ENCODE measurements around the gene XIRP1. TPM values are rescaled to one million over a fixed set of nuclear protein-coding genes. Genes with fewer than 3 reads are reported as not detected.
A peak's percentile ranks its signal among the peaks of the same experiment; 100 is the strongest.

Gene XIRP1
- total RNA-seq, 1 donor = under 0.01 TPM

- no peak for TF ChIP-seq CTCF (IDR thresholded peaks at IDR 0.05; ENCODE audit: extremely low read depth, low read depth, low read length)
- no peak overlapping the region for H3K4me2 ChIP-seq (ENCODE audit: insufficient read depth, low read length)
- H3K27me3 ChIP-seq (ENCODE audit: insufficient read depth, low read length) = peaks cover 5% of the 10 kb centered on the region
- H2AFZ ChIP-seq (ENCODE audit: low read length) = no peak overlapping the region
- H3K9me3 ChIP-seq (ENCODE audit: low read depth, low read length) = no peaks in the 10 kb centered on the region
- peaks cover 2% of the 10 kb centered on the region for H4K20me1 ChIP-seq (ENCODE audit: insufficient read depth, low read length)
- H3K4me3 ChIP-seq (ENCODE audit: insufficient read depth, low read length) = no peak overlapping the region
- no peak overlapping the region for H3K27ac ChIP-seq (ENCODE audit: low read depth, low read length)
- H3K79me2 ChIP-seq (ENCODE audit: insufficient read depth, low read length) = no peaks in the 10 kb centered on the region
- no peak for DNase-seq (ENCODE audit: insufficient read length, low spot score, missing footprints)
- H3K4me1 ChIP-seq (ENCODE audit: insufficient read depth, low read length) = peaks cover 10% of the 10 kb centered on the region
- no peaks in the 10 kb centered on the region for H3K36me3 ChIP-seq (ENCODE audit: insufficient read depth, low read length)
Measured at GRCh38 chr3:39191773-39192172, 622 bp downstream of the XIRP1 start.

GRCh38 chr3:39191111-39191510, 1.3 kb downstream of the XIRP1 start:
- Histone ChIP-seq H2AFZ (ENCODE audit: low read length) (no peak overlapping the region), H3K79me2 (ENCODE audit: insufficient read depth, low read length) (no peaks in the 10 kb centered on the region), H3K4me1 (ENCODE audit: insufficient read depth, low read length) (peaks cover 10% of the 10 kb centered on the region), H3K9me3 (ENCODE audit: low read depth, low read length) (no peaks in the 10 kb centered on the region), H3K4me3 (ENCODE audit: insufficient read depth, low read length) (no peak overlapping the region), H3K4me2 (ENCODE audit: insufficient read depth, low read length) (no peak overlapping the region), H3K27ac (ENCODE audit: low read depth, low read length) (no peak overlapping the region), H4K20me1 (ENCODE audit: insufficient read depth, low read length) (peaks cover 2% of the 10 kb centered on the region), H3K27me3 (ENCODE audit: insufficient read depth, low read length) (no peaks in the 10 kb centered on the region), H3K36me3 (ENCODE audit: insufficient read depth, low read length) (no peaks in the 10 kb centered on the region)
- DNase-seq (ENCODE audit: insufficient read length, low spot score, missing footprints) = peak; percentile 62
- no peak for TF ChIP-seq CTCF (IDR thresholded peaks at IDR 0.05; ENCODE audit: extremely low read depth, low read depth, low read length)

- no peak overlapping the region for H3K27ac ChIP-seq (ENCODE audit: low read depth, low read length)
- H2AFZ ChIP-seq (ENCODE audit: low read length) = no peak overlapping the region
- H4K20me1 ChIP-seq (ENCODE audit: insufficient read depth, low read length) = peaks cover 2% of the 10 kb centered on the region
- H3K36me3 ChIP-seq (ENCODE audit: insufficient read depth, low read length) = no peaks in the 10 kb centered on the region
- no peaks in the 10 kb centered on the region for H3K9me3 ChIP-seq (ENCODE audit: low read depth, low read length)
- peaks cover 10% of the 10 kb centered on the region for H3K4me1 ChIP-seq (ENCODE audit: insufficient read depth, low read length)
- TF ChIP-seq CTCF (IDR thresholded peaks at IDR 0.05; ENCODE audit: extremely low read depth, low read depth, low read length) = no peak
- no peak overlapping the region for H3K4me2 ChIP-seq (ENCODE audit: insufficient read depth, low read length)
- no peak overlapping the region for H3K4me3 ChIP-seq (ENCODE audit: insufficient read depth, low read length)
- DNase-seq (ENCODE audit: insufficient read length, low spot score, missing footprints) = peak; percentile 71
- H3K79me2 ChIP-seq (ENCODE audit: insufficient read depth, low read length) = no peaks in the 10 kb centered on the region
- H3K27me3 ChIP-seq (ENCODE audit: insufficient read depth, low read length) = no peaks in the 10 kb centered on the region
Measured at GRCh38 chr3:39190281-39191025, 1.9 kb downstream of the XIRP1 start.

GRCh38 chr3:39189959-39190269, 2.5 kb downstream of the XIRP1 start:
- TF ChIP-seq CTCF (IDR thresholded peaks at IDR 0.05; ENCODE audit: extremely low read depth, low read depth, low read length) = peak; percentile 85
- DNase-seq (ENCODE audit: insufficient read length, low spot score, missing footprints) = no peak
- no peaks in the 10 kb centered on the region for H3K27me3 ChIP-seq (ENCODE audit: insufficient read depth, low read length)
- peaks cover 2% of the 10 kb centered on the region for H4K20me1 ChIP-seq (ENCODE audit: insufficient read depth, low read length)
- H3K9me3 ChIP-seq (ENCODE audit: low read depth, low read length) = no peaks in the 10 kb centered on the region
- no peak overlapping the region for H3K4me3 ChIP-seq (ENCODE audit: insufficient read depth, low read length)
- no peaks in the 10 kb centered on the region for H3K36me3 ChIP-seq (ENCODE audit: insufficient read depth, low read length)
- H2AFZ ChIP-seq (ENCODE audit: low read length) = no peak overlapping the region
- H3K79me2 ChIP-seq (ENCODE audit: insufficient read depth, low read length) = no peaks in the 10 kb centered on the region
- no peak overlapping the region for H3K4me2 ChIP-seq (ENCODE audit: insufficient read depth, low read length)
- H3K27ac ChIP-seq (ENCODE audit: low read depth, low read length) = no peak overlapping the region
- H3K4me1 ChIP-seq (ENCODE audit: insufficient read depth, low read length) = peaks cover 10% of the 10 kb centered on the region
